Stomach (tissue), 9 donors: Measurements from ENCODE around the gene PCDH9. TPM values are rescaled to one million over a fixed set of nuclear protein-coding genes. Genes with fewer than 3 reads are reported as not detected.

Source experiments
- DNase-seq, 2 donors: peaks; one replicate each; pipeline versions ENCODE4 v3.0.0 to v3.0.0-alpha.2; 2013 to 2019
- H3K27ac ChIP-seq, 5 donors: fragments of 200-600 bp in 4 of 5; sonication (generic) in 4 of 5; one replicate each; pipeline ENCODE4 v1.5.1; 2013 to 2019; ENCODE audit warnings: mild to moderate bottlenecking in 1 of 5, moderate library complexity in 1 of 5
- H3K27me3 ChIP-seq, 3 donors: fragments of 200-600 bp; sonication (generic); one replicate each; pipeline ENCODE4 v1.5.1; 2017 to 2019; ENCODE audit warnings: mixed run types in 1 of 3
- H3K36me3 ChIP-seq, 4 donors: fragments of 200-600 bp; sonication (generic); 1 replicate in 3 of 4; 2 replicates in 1 of 4; pipeline ENCODE4 v1.5.1; 2016 to 2019
- H3K4me1 ChIP-seq, 4 donors: fragments of 200-600 bp; sonication (generic); one replicate each; pipeline ENCODE4 v1.5.1; 2016 to 2019
- H3K4me3 ChIP-seq, 4 donors: fragments of 200-600 bp; sonication (generic) in 3 of 4; one replicate each; pipeline ENCODE4 v1.5.1; 2016 to 2019; ENCODE audit warnings: mild to moderate bottlenecking in 1 of 4
- H3K9me3 ChIP-seq, 4 donors: fragments of 200-600 bp; sonication (generic); one replicate each; pipeline ENCODE4 v1.5.1; 2016 to 2019
- EP300 ChIP-seq: sonication (generic); formaldehyde crosslinking; IDR thresholded peaks from one replicate; pipeline ENCODE4 v1.6.1; 2017; ENCODE audit warnings: antibody characterized with exemption
- POLR2A ChIP-seq, 4 donors: fragments of 450-650 bp; IDR thresholded peaks; one replicate each; pipeline ENCODE4 v1.6.1; 2016; ENCODE audit warnings: antibody characterized with exemption in 4 of 4, control low read depth in 2 of 4, mild to moderate bottlenecking in 1 of 4, moderate library complexity in 1 of 4
- POLR2AphosphoS5 ChIP-seq, 3 donors: sonication (generic); formaldehyde crosslinking; IDR thresholded peaks; one replicate each; pipeline ENCODE4 v1.6.1; 2016; ENCODE audit warnings: antibody characterized with exemption in 3 of 3
- WGBS, 5 donors: extraction: QIAGEN DNeasy Blood & Tissue Kit in 3 of 5; methylation state at CpG; one replicate each; pipeline versions ENCODE4 v1.1.5 to v1.1.7; 2013 to 2018; 5-methylcytosine and 5-hydroxymethylcytosine counted together
- intact Hi-C: fragments of 100-400 bp; cut with DNase I; formaldehyde crosslinking; loops from one replicate; pipeline ENCODE4 v1.15.1; 2023; ENCODE audit warnings: low total_unique reads
- polyA plus RNA-seq, 3 donors: library from polyadenylated mRNA; stranded (reverse); fragments of 200-250 nt; gene quantifications; one replicate each; pipeline ENCODE4 v1.2.3, GENCODE V29; 2013
- total RNA-seq, 5 donors: library from RNA; depleted of rRNA; stranded (reverse); fragments of >200 nt; gene quantifications; one replicate each; pipeline versions ENCODE4 v1.1.0 to v1.2.3, GENCODE V29; 2014 to 2016
- TF ChIP-seq, protein P1 (sequence below), 7 experiments: fragments of 450-650 bp in 4 of 7; fragments of 200-600 bp in 3 of 7; sonication (generic) in 3 of 7; IDR thresholded peaks; one replicate each; pipeline ENCODE4 v1.5.1; 2016 to 2019; ENCODE audit warnings: antibody characterized with exemption in 7 of 7, control low read depth in 2 of 7, mild to moderate bottlenecking in 1 of 7
- donor health status: healthy with polysubstance abuse.
- donor health status: Bipolar disorder and iron deficiency.
- donor health status: healthy.

PCDH9 gene
- total and polyA plus RNA-seq, 8 donors: 0.40 to 36.2 (median 3.7) TPM

DNA sequence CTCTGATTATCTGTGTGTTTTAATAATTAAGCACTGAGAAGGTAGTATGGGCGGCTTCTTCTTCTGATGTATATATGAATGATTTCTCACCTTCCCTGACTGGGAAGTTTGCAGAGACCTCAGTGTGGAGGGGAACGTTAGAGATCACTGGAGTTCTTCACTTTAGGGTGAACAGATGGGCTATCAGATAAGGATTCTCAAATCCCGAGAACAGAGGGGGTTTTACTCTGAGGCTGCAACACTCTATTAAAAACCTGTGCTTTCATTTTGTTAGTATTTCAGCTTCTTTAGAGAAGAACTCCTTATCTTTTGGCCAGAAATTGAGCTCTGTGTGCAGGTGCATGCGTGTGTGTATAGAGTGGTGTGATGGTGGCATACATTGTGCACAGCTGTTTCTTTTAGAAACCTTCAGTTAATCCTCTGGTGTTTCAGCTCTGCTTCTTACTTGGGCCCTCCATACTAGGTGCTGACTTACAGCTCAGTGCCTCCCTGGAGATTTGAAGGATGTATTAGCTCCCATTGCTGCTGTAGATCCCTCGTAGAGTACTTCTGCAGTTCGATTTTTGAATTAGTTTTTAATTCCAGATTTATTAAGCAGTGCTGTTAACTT, 45.3 kb upstream of the PCDH9 start:
- TF ChIP-seq, protein P1, sequence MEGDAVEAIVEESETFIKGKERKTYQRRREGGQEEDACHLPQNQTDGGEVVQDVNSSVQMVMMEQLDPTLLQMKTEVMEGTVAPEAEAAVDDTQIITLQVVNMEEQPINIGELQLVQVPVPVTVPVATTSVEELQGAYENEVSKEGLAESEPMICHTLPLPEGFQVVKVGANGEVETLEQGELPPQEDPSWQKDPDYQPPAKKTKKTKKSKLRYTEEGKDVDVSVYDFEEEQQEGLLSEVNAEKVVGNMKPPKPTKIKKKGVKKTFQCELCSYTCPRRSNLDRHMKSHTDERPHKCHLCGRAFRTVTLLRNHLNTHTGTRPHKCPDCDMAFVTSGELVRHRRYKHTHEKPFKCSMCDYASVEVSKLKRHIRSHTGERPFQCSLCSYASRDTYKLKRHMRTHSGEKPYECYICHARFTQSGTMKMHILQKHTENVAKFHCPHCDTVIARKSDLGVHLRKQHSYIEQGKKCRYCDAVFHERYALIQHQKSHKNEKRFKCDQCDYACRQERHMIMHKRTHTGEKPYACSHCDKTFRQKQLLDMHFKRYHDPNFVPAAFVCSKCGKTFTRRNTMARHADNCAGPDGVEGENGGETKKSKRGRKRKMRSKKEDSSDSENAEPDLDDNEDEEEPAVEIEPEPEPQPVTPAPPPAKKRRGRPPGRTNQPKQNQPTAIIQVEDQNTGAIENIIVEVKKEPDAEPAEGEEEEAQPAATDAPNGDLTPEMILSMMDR (IDR thresholded peaks at IDR 0.05): no peak
- TF ChIP-seq EP300: no peak
- TF ChIP-seq POLR2A (IDR thresholded peaks at IDR 0.05): no peak
- 52 to 58% (median 53%) methylated on average over 6 of the region's 6 CpGs for WGBS, 5 donors
- no peak overlapping the region for H3K27ac ChIP-seq
- no peak for DNase-seq
- H3K27me3 ChIP-seq: no peaks in the 10 kb centered on the region
- H3K4me1 ChIP-seq: no peaks in the 10 kb centered on the region
- no peaks in the 10 kb centered on the region for H3K9me3 ChIP-seq
- H3K36me3 ChIP-seq: no peaks in the 10 kb centered on the region
- intact Hi-C loops: no loop called here
- no peak overlapping the region for H3K4me3 ChIP-seq

DNA sequence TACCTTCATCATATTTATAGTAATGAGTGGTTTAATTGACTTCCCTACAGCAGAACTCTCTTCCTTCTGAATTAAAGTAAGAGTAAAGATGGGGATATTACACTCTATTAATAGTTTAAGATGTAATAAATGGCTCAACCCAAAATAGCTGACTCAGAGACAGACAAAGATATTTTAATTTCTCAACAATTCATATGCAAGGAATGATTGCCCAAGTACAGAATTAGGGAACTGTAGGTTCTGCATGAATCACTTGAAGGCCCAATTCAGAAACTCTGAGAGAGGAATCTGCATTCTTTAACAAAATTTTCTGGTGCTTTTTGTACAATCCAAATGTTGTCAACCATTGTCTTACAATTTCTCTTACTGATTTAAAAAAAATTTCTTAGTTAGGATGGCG, 42.9 kb upstream of the PCDH9 start:
- TF ChIP-seq POLR2AphosphoS5 (IDR thresholded peaks at IDR 0.05): no peak
- no peak for TF ChIP-seq EP300
- no peak for TF ChIP-seq POLR2A (IDR thresholded peaks at IDR 0.05)
- TF ChIP-seq, protein P1 (IDR thresholded peaks at IDR 0.05): no peak
- DNase-seq: no peak
- Histone ChIP-seq H3K4me3 (no peak overlapping the region), H3K27me3 (no peaks in the 10 kb centered on the region), H3K36me3 (no peaks in the 10 kb centered on the region), H3K27ac (no peak overlapping the region), H3K9me3 (no peaks in the 10 kb centered on the region), H3K4me1 (no peaks in the 10 kb centered on the region)
- intact Hi-C loops: no loop called here
- 85 to 96% (median 94%) methylated on average over 1 of the region's 1 CpG for WGBS, 5 donors

DNA sequence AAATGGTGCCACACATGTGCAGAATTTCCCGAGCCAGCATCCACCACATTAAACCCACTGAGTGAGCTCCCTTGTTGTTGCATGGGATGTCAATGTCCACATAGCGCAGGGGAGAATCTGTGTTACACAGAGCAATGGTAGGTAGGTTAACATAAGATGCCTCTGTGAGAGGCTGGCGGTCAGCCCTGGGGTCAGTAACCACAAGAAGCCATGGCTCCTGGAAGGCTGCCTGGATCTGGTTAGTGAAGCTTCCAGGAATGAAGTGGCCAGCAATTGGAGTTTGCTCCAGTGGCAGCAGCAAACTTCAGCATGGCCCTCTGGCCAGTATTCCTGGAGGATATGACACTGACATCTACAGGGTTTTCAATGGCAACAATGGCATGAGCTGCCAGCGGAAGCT, 37.0 kb upstream of the PCDH9 start:
- TF ChIP-seq POLR2AphosphoS5 (IDR thresholded peaks at IDR 0.05): no peak
- no peak for TF ChIP-seq POLR2A (IDR thresholded peaks at IDR 0.05)
- TF ChIP-seq, protein P1 (IDR thresholded peaks at IDR 0.05): no peak
- TF ChIP-seq EP300: no peak
- no peaks in the 10 kb centered on the region for H3K36me3 ChIP-seq
- WGBS, 5 donors: 95 to 100% (median 97%) methylated on average over 4 of the region's 4 CpGs
- H3K9me3 ChIP-seq: no peaks in the 10 kb centered on the region
- H3K27ac ChIP-seq: no peak overlapping the region
- no peaks in the 10 kb centered on the region for H3K27me3 ChIP-seq
- DNase-seq: no peak
- intact Hi-C loops: no loop called here
- H3K4me3 ChIP-seq: no peak overlapping the region
- no peaks in the 10 kb centered on the region for H3K4me1 ChIP-seq

DNA sequence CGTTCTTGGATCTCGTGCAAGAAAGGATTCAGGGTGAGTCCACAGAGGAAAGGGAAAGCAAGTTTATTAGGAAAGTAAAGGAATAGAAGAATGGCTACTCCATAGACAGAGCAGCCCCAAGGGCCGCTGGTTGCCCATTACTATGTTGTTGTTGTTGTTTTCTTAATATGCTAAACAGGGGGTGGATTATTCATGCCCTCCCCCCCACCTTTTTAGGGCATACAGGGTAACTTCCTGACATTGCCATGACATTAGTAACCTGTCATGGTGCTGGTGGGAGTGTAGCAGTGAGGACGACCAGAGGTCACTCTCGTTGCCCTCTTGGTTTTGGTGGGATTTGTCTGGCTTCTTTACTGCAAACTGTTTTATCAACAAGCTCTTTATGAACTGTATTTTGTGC, 29.1 kb upstream of the PCDH9 start:
- TF ChIP-seq POLR2AphosphoS5 (IDR thresholded peaks at IDR 0.05): no peak
- TF ChIP-seq, protein P1 (IDR thresholded peaks at IDR 0.05): no peak
- no peak for TF ChIP-seq POLR2A (IDR thresholded peaks at IDR 0.05)
- Histone ChIP-seq H3K4me1 (no peaks in the 10 kb centered on the region), H3K27me3 (no peaks in the 10 kb centered on the region), H3K9me3 (no peaks in the 10 kb centered on the region), H3K27ac (no peak overlapping the region), H3K4me3 (no peak overlapping the region), H3K36me3 (no peaks in the 10 kb centered on the region)
- 83 to 93% (median 89%) methylated on average over 5 of the region's 5 CpGs for WGBS, 5 donors
- intact Hi-C loops: no loop called here
- DNase-seq: no peak
